Mucosa of descending colon (tissue), 3 donors: ENCODE results near the gene ATP8A1. TPM values are rescaled to one million over a fixed set of nuclear protein-coding genes. Genes with fewer than 3 reads are reported as not detected.
A peak's percentile ranks its signal among the peaks of the same experiment; 100 is the strongest.

Source experiments
- ATAC-seq: fragments of 200-7000 bp; cut with Tn5 transposase; one replicate; pipeline ENCODE4 v1.9.1; 2020; ENCODE audit warnings: mild to moderate bottlenecking, moderate library complexity
- DNase-seq, 3 donors: peaks; one replicate each; pipeline ENCODE4 v3.0.0-alpha.2; 2020
- H3K36me3 ChIP-seq: fragments of 200-600 bp; one replicate; pipeline ENCODE4 v1.8.0; 2021; ENCODE audit warnings: low read depth, mild to moderate bottlenecking
- H3K4me1 ChIP-seq: fragments of 200-600 bp; one replicate; pipeline ENCODE4 v1.8.0; 2021; ENCODE audit warnings: low read depth, mild to moderate bottlenecking
- H3K4me3 ChIP-seq: fragments of 200-600 bp; one replicate; pipeline ENCODE4 v1.8.0; 2021; ENCODE audit warnings: mild to moderate bottlenecking
- H3K9me3 ChIP-seq: fragments of 200-600 bp; one replicate; pipeline ENCODE4 v1.8.0; 2021; ENCODE audit warnings: mild to moderate bottlenecking
- intact Hi-C, 2 donors: fragments of 100-400 bp; cut with DNase I in 1 of 2; cut with micrococcal nuclease in 1 of 2; formaldehyde crosslinking; loops; one replicate each; pipeline versions ENCODE4 v1.11.0 to v1.11.1; 2022; cut with DNase I, micrococcal nuclease
- total RNA-seq, 3 donors: library from RNA; stranded (reverse); fragmentation: NEBNext Ultra II Directional in 2 of 3; extraction: Animal tissue kit (Norgen Biotek cat#: 25700) in 2 of 3; gene quantifications; one replicate each; pipeline versions ENCODE4 v1.2.1 to v1.2.4, GENCODE V29; 2021 to 2023
- TF ChIP-seq, protein P1 (sequence below): fragments of 200-600 bp; IDR thresholded peaks from one replicate; pipeline ENCODE4 v1.8.0; 2022; ENCODE audit warnings: antibody characterized with exemption, mild to moderate bottlenecking
- donor health status: DM: no; HTN: no; CAD: no; lungs with moderate emphysema.
- donor health status: DM: no; HTN: no; CAD: no.
- donor health status: DM: no; HTN: yes; CAD: no.

ATP8A1 gene
- total RNA-seq, 3 donors from 2014 or later, result 40.3 to 92.0 (median 41.1) TPM

DNA sequence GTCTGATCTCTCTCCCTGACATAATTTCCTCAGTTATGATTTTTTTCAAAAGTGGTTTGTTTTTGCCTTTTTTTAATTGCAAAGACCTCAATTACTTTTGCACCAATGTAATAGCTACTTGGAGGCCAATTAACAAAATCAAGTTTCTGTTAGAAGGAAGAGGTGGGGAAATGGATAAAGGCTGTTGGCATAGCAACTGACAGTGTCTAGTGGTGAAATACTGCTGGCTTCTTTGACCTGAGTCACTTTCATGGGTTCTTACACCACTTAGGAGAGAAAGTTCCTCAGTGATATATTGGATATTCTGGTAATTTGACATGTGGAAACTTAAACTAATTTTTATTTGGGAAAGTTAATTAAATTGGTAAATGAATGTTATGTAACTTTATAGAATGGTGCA, 26.5 kb upstream of the ATP8A1 start:
- no peak for DNase-seq
- intact Hi-C loops, result no loop called here
- Histone ChIP-seq H3K36me3 (no peaks in the 10 kb centered on the region), H3K4me3 (no peak overlapping the region), H3K4me1 (no peaks in the 10 kb centered on the region), H3K9me3 (no peaks in the 10 kb centered on the region)
- no peak for ATAC-seq
- TF ChIP-seq, protein P1, sequence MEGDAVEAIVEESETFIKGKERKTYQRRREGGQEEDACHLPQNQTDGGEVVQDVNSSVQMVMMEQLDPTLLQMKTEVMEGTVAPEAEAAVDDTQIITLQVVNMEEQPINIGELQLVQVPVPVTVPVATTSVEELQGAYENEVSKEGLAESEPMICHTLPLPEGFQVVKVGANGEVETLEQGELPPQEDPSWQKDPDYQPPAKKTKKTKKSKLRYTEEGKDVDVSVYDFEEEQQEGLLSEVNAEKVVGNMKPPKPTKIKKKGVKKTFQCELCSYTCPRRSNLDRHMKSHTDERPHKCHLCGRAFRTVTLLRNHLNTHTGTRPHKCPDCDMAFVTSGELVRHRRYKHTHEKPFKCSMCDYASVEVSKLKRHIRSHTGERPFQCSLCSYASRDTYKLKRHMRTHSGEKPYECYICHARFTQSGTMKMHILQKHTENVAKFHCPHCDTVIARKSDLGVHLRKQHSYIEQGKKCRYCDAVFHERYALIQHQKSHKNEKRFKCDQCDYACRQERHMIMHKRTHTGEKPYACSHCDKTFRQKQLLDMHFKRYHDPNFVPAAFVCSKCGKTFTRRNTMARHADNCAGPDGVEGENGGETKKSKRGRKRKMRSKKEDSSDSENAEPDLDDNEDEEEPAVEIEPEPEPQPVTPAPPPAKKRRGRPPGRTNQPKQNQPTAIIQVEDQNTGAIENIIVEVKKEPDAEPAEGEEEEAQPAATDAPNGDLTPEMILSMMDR, result no peak

DNA sequence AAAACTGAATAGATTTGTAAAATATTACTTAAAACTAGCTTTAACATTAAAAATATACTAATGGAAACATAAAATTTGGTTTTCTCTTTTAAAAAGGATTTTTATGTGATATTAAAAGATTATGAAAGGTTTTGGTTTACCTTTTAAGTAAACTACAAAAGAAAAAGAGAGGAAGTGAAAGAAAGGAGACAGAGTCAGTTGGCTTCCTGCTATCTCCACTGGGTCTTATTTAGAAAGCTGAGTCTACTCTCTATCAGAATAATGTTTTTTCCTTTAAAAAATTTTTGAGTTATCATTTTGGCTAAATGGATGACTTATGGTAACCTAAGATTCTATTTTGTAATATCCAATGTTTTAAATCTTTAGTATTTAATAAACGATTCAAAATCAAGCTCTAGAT, 21.6 kb upstream of the ATP8A1 start:
- H3K4me3 ChIP-seq, result no peak overlapping the region
- H3K9me3 ChIP-seq, result no peaks in the 10 kb centered on the region
- H3K36me3 ChIP-seq, result no peaks in the 10 kb centered on the region
- ATAC-seq (no peak), DNase-seq (no peak)
- intact Hi-C loops, result no loop called here
- TF ChIP-seq, protein P1, result no peak
- no peaks in the 10 kb centered on the region for H3K4me1 ChIP-seq

DNA sequence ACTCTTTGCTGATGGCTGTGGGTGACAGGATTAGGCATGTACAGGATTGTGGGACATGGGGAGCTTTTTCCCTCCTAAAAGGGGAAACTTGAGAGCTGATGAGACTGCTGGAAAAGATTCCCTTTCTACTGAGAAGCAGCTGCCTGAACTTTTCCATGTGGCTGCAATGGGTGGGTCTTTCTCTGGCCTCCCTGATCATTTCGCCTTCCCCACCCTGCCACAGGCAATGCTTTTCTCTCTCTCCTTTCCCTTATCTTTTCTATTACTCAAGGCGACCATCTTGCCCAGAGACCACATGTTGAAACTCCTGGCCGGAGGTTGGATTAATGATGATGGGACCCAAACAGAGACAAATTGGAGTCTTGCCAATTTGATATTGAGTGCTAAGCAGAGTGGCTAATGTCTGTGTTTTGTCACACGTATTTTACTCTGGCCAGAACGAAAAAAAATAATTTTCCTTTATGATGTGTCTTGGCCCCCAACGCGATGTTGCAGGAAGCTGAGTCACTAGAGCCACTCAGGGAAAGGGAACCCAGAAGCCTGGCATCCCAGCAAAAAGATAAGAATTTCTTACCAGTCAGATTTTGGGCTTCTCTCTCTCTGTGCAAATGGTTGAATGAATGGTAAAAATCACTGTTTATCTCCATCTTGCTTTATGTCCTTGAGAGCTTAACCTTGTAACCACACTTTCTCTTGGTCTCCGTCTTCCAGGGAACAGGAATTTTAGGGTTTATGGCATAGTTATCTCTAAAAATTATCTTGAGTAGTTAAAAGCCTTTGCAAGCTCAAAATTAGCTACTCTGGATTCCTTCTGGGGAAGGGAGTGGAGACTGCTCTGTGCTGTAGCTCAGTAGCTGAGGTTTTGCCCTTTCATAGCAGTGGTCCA, 19.4 kb upstream of the ATP8A1 start:
- ATAC-seq, result no peak
- DNase-seq, result no peak
- H3K9me3 ChIP-seq, result no peaks in the 10 kb centered on the region
- intact Hi-C loops, result no loop called here
- H3K36me3 ChIP-seq, result no peaks in the 10 kb centered on the region
- TF ChIP-seq, protein P1, result no peak
- no peak overlapping the region for H3K4me3 ChIP-seq
- H3K4me1 ChIP-seq, result no peaks in the 10 kb centered on the region

DNA sequence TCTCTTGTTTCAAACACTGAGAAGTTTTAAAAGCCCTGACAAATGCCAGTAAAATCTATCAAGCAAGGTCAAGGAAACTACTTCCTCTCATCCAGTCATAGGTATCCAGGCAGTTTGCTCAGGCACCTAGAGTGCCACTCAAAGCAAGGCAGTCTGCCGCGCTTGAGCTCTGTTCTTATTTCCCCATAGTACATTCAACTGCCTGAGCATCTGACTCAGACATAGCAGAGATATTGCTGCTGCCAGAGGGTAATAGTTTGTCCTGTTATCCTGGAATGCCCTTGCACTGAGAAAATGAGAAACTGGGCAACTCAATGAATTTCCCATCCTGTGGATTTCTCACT, 16.1 kb upstream of the ATP8A1 start:
- DNase-seq (no peak), ATAC-seq (peak; percentile 61)
- Histone ChIP-seq H3K9me3 (no peaks in the 10 kb centered on the region), H3K4me1 (no peaks in the 10 kb centered on the region), H3K36me3 (no peaks in the 10 kb centered on the region), H3K4me3 (no peak overlapping the region)
- TF ChIP-seq, protein P1, result no peak
- intact Hi-C loops, result no loop called here

DNA sequence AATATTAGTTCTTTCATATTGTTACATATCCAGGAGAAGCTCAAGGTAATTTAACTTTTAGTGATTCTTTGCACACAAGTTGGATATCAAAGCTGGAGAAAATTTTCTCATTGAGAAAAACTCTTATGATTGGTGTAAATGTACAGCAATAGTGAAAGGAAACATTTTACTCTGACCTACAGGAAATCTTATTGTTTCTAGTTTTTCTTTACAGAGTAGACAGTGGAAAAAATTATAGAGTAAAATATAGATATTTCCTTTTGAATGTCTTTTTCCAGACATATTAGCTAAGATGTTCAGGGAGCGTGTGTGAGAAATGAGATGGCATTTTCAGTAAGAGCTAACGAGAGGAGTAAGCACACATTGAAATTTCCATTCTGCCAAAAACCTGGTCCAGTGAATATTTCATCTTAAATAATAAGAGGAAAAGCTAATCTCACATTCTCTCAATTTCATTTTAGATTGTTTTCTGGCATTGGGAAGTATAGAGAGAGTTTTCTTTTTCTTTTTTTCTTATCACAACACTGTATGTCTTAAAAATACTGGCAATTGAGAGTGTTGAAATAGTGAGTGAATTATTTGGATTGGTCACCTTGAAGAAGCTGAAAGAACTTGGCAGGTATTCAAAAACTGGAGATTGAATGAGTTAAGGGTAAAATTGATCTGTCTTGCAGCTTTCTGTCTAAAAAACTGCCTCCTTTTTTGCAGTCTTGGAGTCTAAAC, 15.6 kb upstream of the ATP8A1 start:
- intact Hi-C loops, result no loop called here
- Histone ChIP-seq H3K36me3 (no peaks in the 10 kb centered on the region), H3K4me3 (no peak overlapping the region), H3K9me3 (no peaks in the 10 kb centered on the region), H3K4me1 (no peaks in the 10 kb centered on the region)
- no peak for DNase-seq
- ATAC-seq, result no peak
- TF ChIP-seq, protein P1, result no peak
